Uterus (tissue), 4 donors: Measurements from ENCODE around the gene FSTL3. TPM values are rescaled to one million over a fixed set of nuclear protein-coding genes. Genes with fewer than 3 reads are reported as not detected.

Experiments
- DNase-seq, 2 donors: peaks; one replicate each; pipeline ENCODE4 v3.0.0-alpha.2; 2019 to 2020
- H3K27ac ChIP-seq, 2 donors: fragments of 200-600 bp; sonication (generic); 1 replicate in 1 of 2; 2 replicates in 1 of 2; pipeline ENCODE4 v1.5.1; 2016 to 2018
- H3K27me3 ChIP-seq, 2 donors: fragments of 200-600 bp; sonication (generic); one replicate each; pipeline ENCODE4 v1.5.1; 2018 to 2019; ENCODE audit warnings: control low read depth in 1 of 2
- H3K36me3 ChIP-seq, 2 donors: fragments of 200-600 bp; sonication (generic); one replicate each; pipeline ENCODE4 v1.5.1; 2019; ENCODE audit warnings: control low read depth in 1 of 2
- H3K4me1 ChIP-seq, 2 donors: fragments of 200-600 bp; sonication (generic); one replicate each; pipeline ENCODE4 v1.5.1; 2018 to 2019; ENCODE audit warnings: control low read depth in 1 of 2
- H3K4me3 ChIP-seq, 2 donors: fragments of 200-600 bp; sonication (generic); 1 replicate in 1 of 2; 2 replicates in 1 of 2; pipeline ENCODE4 v1.5.1; 2018 to 2019; ENCODE audit warnings: mild to moderate bottlenecking in 1 of 2
- H3K9me3 ChIP-seq, 2 donors: fragments of 200-600 bp; sonication (generic); one replicate each; pipeline ENCODE4 v1.5.1; 2019; ENCODE audit warnings: control low read depth in 1 of 2
- CTCF ChIP-seq, 4 experiments: fragments of 200-600 bp in 2 of 4; fragments of 450-650 bp in 2 of 4; sonication (generic) in 2 of 4; IDR thresholded peaks; one replicate each; pipeline ENCODE4 v1.5.1; 2016 to 2019; ENCODE audit warnings: antibody characterized with exemption in 4 of 4, mild to moderate bottlenecking in 2 of 4, moderate library complexity in 1 of 4
- POLR2A ChIP-seq, 2 donors: fragments of 450-650 bp; IDR thresholded peaks; one replicate each; pipeline ENCODE4 v1.6.1; 2016; ENCODE audit warnings: antibody characterized with exemption in 2 of 2, mild to moderate bottlenecking in 1 of 2, moderate library complexity in 1 of 2
- intact Hi-C: fragments of 100-400 bp; cut with DNase I; formaldehyde crosslinking; loops from one replicate; pipeline ENCODE4 v1.15.1; 2023; ENCODE audit warnings: low total_unique reads
- total RNA-seq, 4 donors: library from RNA; depleted of rRNA in 3 of 4; stranded (reverse); fragments of >200 nt in 3 of 4; gene quantifications; one replicate each; pipeline versions ENCODE4 v1.1.0 to v1.2.4, GENCODE V29; 2014 to 2023
- donor health status: DM: yes; HTN: yes; CAD: no.

FSTL3 gene
- total RNA-seq, 4 donors from 2014 or later: 25.3 to 71.7 (median 37.3) TPM

- DNase-seq: no peak
- intact Hi-C loops: no loop called here
- H3K9me3 ChIP-seq: no peaks in the 10 kb centered on the region
- H3K36me3 ChIP-seq: no peaks in the 10 kb centered on the region
- no peaks in the 10 kb centered on the region for H3K4me1 ChIP-seq
- no peak overlapping the region for H3K4me3 ChIP-seq
- no peaks in the 10 kb centered on the region for H3K27me3 ChIP-seq
- no peak overlapping the region for H3K27ac ChIP-seq
- no peak for TF ChIP-seq POLR2A (IDR thresholded peaks at IDR 0.05)
- TF ChIP-seq CTCF (IDR thresholded peaks at IDR 0.05): no peak
These were observed 5.5 kb upstream of the FSTL3 start for GRCh38 chr19:670609-671075.

DNA sequence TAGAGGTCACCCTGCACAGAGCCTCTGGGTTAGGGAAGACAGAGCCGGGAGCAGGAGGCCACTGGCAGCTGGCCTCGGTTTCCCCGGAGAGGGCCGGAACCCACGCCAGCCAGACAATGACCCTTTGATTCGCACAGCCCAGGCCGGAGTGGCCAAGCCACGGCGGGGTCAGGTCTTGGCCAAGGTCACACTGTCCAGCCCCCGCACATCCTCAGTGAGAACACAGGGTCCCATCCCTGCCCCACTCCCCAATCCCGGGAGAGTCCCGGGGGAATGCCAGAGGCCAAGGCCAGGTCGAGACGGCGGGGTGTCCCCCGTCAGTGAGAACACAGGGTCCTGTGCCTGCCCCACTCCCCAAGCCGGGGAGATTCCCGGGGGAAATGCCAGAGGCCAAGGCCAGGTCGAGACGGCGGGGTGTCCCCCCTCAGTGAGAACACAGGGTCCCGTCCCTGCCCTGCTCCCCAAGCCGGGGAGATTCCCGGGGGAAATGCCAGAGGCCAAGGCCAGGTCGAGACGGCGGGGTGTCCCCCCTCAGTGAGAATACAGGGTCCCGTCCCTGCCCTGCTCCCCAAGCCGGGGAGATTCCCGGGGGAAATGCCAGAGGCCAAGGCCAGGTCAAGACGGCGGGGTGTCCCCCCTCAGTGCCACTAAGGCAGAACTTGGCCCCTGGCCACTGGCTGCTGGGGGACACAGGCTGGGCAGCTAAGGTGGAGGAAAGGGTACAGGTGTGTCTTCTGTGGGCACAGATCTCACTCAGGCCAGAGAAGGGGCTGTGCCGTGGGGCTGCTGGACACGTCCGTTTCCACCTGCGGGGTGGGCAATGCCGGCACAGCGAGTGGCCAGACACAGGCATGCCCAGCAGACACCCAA lies 1.7 kb upstream of the FSTL3 start:
- H3K9me3 ChIP-seq: no peaks in the 10 kb centered on the region
- DNase-seq: peak in 1 of 2 donors; percentile 20
- H3K36me3 ChIP-seq: no peaks in the 10 kb centered on the region
- no peak overlapping the region for H3K4me3 ChIP-seq
- H3K27ac ChIP-seq: peak overlapping the region in 1 of 2 donors; percentile 77
- peaks cover 0 to 14% of the 10 kb centered on the region in 2 donors for H3K4me1 ChIP-seq
- H3K27me3 ChIP-seq: no peaks in the 10 kb centered on the region
- intact Hi-C loops: no loop called here
- TF ChIP-seq POLR2A (IDR thresholded peaks at IDR 0.05) (no peak), CTCF (IDR thresholded peaks at IDR 0.05) (no peak)

DNA sequence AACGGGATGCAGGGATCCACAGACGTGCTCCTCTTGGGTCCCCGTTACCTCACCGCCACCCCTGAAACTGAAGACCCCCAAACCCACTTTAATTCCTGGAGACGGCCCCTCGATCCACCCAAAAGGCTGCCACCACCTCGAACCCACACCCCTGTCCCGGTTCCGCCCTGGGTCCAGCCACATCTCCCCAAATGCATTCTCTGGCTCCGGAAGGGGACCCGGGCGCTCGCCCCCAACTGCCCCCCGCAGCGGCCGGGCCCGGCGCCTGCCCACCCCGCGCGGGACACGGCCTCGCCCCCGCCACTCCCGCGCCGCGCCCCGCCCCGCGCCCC lies 219 bp upstream of the FSTL3 start:
- DNase-seq: no peak
- TF ChIP-seq CTCF (IDR thresholded peaks at IDR 0.05): no peak
- TF ChIP-seq POLR2A (IDR thresholded peaks at IDR 0.05): no peak
- Histone ChIP-seq H3K4me1 (peaks cover 0 to 14% of the 10 kb centered on the region in 2 donors), H3K27ac (peak overlapping the region; percentile 77 to 90), H3K9me3 (no peaks in the 10 kb centered on the region), H3K36me3 (no peaks in the 10 kb centered on the region), H3K4me3 (peak overlapping the region; percentile 42 to 63), H3K27me3 (no peaks in the 10 kb centered on the region)
- intact Hi-C loops: no loop called here

DNA sequence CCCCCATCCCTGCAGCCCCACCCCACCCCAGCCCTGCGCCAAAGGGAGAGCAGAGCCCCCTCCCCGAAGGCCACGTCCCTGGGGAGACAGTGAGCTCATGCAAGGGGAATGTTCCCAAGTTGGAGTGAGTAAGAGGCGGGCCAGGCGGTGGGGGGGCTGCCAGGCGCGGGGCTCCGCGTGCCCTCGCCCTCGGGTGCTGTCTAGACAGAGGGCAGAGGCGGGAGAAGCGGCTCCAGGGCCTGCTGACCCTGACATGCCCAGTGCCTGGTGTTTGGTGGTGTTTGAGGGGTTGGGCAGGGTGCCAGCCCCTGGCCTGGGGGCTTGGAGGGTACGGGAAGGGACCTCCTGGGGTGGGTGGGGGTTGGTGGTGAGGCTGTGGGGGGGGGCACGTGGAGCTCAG lies 1.0 kb downstream of the FSTL3 start:
- no peak for TF ChIP-seq POLR2A (IDR thresholded peaks at IDR 0.05)
- no peak for TF ChIP-seq CTCF (IDR thresholded peaks at IDR 0.05)
- peak overlapping the region; percentile 42 to 63 for H3K4me3 ChIP-seq
- no peaks in the 10 kb centered on the region for H3K27me3 ChIP-seq
- H3K4me1 ChIP-seq: peaks cover 0 to 14% of the 10 kb centered on the region in 2 donors
- H3K36me3 ChIP-seq: no peaks in the 10 kb centered on the region
- intact Hi-C loops: no loop called here
- peak; percentile 80 to 86 for DNase-seq
- peak overlapping the region; percentile 77 to 90 for H3K27ac ChIP-seq
- H3K9me3 ChIP-seq: no peaks in the 10 kb centered on the region
